Uterus (tissue), 4 donors: ENCODE measurements around the gene WDFY1. TPM values are rescaled to one million over a fixed set of nuclear protein-coding genes. Genes with fewer than 3 reads are reported as not detected.
"Not testable (repeated sequence)": the region's sequence is repeated elsewhere in the genome, so short reads cannot be mapped to it uniquely, and the experiment has no call there.

Source experiments
- DNase-seq, 2 donors: peaks; one replicate each; pipeline ENCODE4 v3.0.0-alpha.2; 2019 to 2020
- H3K27ac ChIP-seq, 2 donors: fragments of 200-600 bp; sonication (generic); 1 replicate in 1 of 2; 2 replicates in 1 of 2; pipeline ENCODE4 v1.5.1; 2016 to 2018
- H3K27me3 ChIP-seq, 2 donors: fragments of 200-600 bp; sonication (generic); one replicate each; pipeline ENCODE4 v1.5.1; 2018 to 2019; ENCODE audit warnings: control low read depth in 1 of 2
- H3K36me3 ChIP-seq, 2 donors: fragments of 200-600 bp; sonication (generic); one replicate each; pipeline ENCODE4 v1.5.1; 2019; ENCODE audit warnings: control low read depth in 1 of 2
- H3K4me1 ChIP-seq, 2 donors: fragments of 200-600 bp; sonication (generic); one replicate each; pipeline ENCODE4 v1.5.1; 2018 to 2019; ENCODE audit warnings: control low read depth in 1 of 2
- H3K4me3 ChIP-seq, 2 donors: fragments of 200-600 bp; sonication (generic); 1 replicate in 1 of 2; 2 replicates in 1 of 2; pipeline ENCODE4 v1.5.1; 2018 to 2019; ENCODE audit warnings: mild to moderate bottlenecking in 1 of 2
- H3K9me3 ChIP-seq, 2 donors: fragments of 200-600 bp; sonication (generic); one replicate each; pipeline ENCODE4 v1.5.1; 2019; ENCODE audit warnings: control low read depth in 1 of 2
- CTCF ChIP-seq, 4 experiments: fragments of 200-600 bp in 2 of 4; fragments of 450-650 bp in 2 of 4; sonication (generic) in 2 of 4; IDR thresholded peaks; one replicate each; pipeline ENCODE4 v1.5.1; 2016 to 2019; ENCODE audit warnings: antibody characterized with exemption in 4 of 4, mild to moderate bottlenecking in 2 of 4, moderate library complexity in 1 of 4
- POLR2A ChIP-seq, 2 donors: fragments of 450-650 bp; IDR thresholded peaks; one replicate each; pipeline ENCODE4 v1.6.1; 2016; ENCODE audit warnings: antibody characterized with exemption in 2 of 2, mild to moderate bottlenecking in 1 of 2, moderate library complexity in 1 of 2
- intact Hi-C: fragments of 100-400 bp; cut with DNase I; formaldehyde crosslinking; loops from one replicate; pipeline ENCODE4 v1.15.1; 2023; ENCODE audit warnings: low total_unique reads
- total RNA-seq, 4 donors: library from RNA; depleted of rRNA in 3 of 4; stranded (reverse); fragments of >200 nt in 3 of 4; gene quantifications; one replicate each; pipeline versions ENCODE4 v1.1.0 to v1.2.4, GENCODE V29; 2014 to 2023
- donor health status: DM: yes; HTN: yes; CAD: no.

The WDFY1 gene
- total RNA-seq, 4 donors from 2014 or later: 17.2 to 112 (median 39.1) TPM

DNA sequence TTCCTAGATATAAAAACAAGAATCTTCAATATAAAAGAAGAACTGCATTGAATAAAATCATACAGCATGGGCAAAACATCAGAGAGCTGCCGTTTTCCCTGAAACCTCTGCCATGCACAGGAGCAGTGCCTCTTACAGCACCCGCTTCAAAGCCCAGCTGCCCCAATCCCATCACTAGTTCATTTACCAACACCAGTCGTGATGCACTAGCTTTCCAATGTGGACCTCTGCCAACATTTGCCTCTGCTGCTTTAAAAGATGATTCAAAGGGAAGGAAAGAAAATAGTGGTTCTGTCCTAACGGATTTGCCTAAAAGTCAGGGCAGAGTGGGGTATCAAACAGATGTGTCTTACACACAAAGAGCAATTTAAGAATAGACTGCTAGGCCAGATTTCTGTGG is 64.3 kb downstream of the WDFY1 start:
- no peaks in the 10 kb centered on the region for H3K27me3 ChIP-seq
- intact Hi-C loops: no loop called here
- no peaks in the 10 kb centered on the region for H3K9me3 ChIP-seq
- no peak overlapping the region for H3K27ac ChIP-seq
- no peaks in the 10 kb centered on the region for H3K4me1 ChIP-seq
- no peak for TF ChIP-seq POLR2A (IDR thresholded peaks at IDR 0.05)
- no peak for TF ChIP-seq CTCF (IDR thresholded peaks at IDR 0.05)
- no peaks in the 10 kb centered on the region for H3K36me3 ChIP-seq
- DNase-seq: no peak
- H3K4me3 ChIP-seq: no peak overlapping the region

DNA sequence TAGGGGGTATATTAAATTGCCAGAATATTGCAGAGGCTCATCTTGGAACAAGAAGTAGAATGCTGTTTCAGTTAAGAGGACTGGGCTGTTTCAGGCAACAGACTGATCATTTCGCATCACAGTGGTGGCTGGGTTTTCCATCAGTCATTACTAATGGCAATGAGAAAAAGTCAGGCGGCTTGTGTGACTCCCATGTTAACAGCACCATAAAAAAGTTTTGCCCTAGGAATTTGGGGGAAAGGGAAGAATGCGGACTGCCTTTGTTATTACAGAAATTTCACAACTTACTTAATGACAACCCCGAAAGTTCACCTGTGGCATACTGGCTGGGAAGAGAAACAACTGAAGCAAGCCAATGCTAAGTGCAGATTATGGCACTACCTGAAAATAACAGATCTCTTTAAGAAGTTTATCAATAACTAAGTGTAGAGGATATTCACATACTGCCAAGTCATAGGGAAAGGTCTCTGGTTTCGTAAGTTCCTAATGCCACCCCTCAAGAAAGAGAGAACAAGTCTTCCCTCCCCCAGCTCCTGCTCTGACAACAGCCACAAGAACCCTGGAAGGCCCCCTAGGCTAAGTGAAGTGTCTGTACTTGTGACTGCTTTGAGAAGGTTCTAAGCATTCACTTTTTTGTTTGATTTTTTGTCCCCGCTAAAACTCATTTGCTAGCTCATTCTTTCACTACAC is 67.3 kb downstream of the WDFY1 start:
- DNase-seq: no peak
- no peak overlapping the region for H3K4me3 ChIP-seq
- TF ChIP-seq POLR2A (IDR thresholded peaks at IDR 0.05): no peak
- no peak for TF ChIP-seq CTCF (IDR thresholded peaks at IDR 0.05)
- no peaks in the 10 kb centered on the region for H3K4me1 ChIP-seq
- no peaks in the 10 kb centered on the region for H3K27me3 ChIP-seq
- H3K27ac ChIP-seq: no peak overlapping the region
- H3K9me3 ChIP-seq: no peaks in the 10 kb centered on the region
- intact Hi-C loops: no loop called here
- H3K36me3 ChIP-seq: no peaks in the 10 kb centered on the region

GRCh38 chr2:223873672-223874071 is 71.5 kb downstream of the WDFY1 start:
- no peak for TF ChIP-seq POLR2A (IDR thresholded peaks at IDR 0.05)
- TF ChIP-seq CTCF (IDR thresholded peaks at IDR 0.05): no peak
- H3K4me1 ChIP-seq: no peaks in the 10 kb centered on the region
- no peaks in the 10 kb centered on the region for H3K9me3 ChIP-seq
- no peaks in the 10 kb centered on the region for H3K27me3 ChIP-seq
- DNase-seq: no peak
- H3K4me3 ChIP-seq: no peak overlapping the region
- no peak overlapping the region for H3K27ac ChIP-seq
- intact Hi-C loops: no loop called here
- H3K36me3 ChIP-seq: no peaks in the 10 kb centered on the region

GRCh38 chr2:223872772-223873171 is 72.4 kb downstream of the WDFY1 start:
- H3K4me3 ChIP-seq, H3K27ac ChIP-seq, H3K4me1 ChIP-seq, DNase-seq, intact Hi-C loops, H3K27me3 ChIP-seq, H3K36me3 ChIP-seq, H3K9me3 ChIP-seq: not testable (repeated sequence)

DNA sequence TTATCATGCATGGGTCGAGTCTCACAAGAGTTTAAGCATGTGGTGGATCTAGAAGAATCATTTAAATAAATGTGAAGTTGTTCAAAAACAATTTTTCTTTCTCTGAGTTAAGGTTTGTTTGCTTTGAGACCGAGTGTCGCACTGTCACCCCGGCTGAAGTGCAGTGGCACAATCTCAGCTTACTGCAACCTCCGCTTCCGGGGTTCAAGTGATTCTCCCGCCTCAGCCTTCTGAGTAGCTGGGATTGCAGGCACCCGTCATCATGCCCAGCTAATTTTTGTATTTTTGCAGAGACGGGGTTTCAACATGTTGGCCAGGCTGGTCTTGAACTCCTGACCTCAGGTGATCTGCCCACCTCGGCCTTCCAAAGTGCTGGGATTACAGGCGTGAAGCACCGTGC is 73.5 kb downstream of the WDFY1 start:
- DNase-seq, H3K9me3 ChIP-seq, H3K27me3 ChIP-seq, H3K36me3 ChIP-seq, H3K4me3 ChIP-seq, H3K4me1 ChIP-seq, H3K27ac ChIP-seq, intact Hi-C loops: not testable (repeated sequence)

DNA sequence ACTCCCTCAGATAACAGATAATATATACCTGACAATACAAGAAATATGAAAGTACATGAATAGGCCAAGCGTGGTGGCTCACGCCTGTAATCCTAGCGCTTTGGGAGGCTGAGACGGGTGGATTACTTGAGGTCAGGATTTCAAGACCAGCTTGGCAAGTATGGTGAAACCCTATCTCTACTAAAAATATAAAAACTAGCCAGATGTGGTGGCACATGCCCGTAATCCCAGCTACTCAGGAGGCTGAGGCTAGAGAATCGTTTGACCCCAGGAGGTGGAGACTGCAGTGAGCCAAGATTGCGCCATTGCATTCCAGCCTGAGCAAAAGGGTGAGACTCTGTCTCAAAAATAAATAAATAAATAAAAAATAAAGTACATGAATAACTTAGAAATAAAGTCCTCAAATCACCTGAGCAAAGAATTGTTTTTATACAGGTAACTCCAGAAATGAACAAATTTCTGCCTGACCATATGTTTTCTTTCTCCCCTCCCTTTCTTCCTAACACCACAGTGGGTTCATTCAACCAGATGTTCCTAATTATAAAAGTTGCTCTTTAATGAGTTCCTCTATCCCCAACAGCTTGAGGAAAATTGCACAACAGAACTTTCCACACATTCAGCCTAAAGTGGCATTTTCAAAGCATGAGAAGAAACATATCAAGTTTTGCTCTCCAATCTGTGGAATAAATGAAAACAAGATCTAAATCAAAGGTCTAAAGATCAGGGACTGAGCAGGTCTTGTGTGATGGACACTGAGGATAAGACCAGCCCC is 74.1 kb downstream of the WDFY1 start:
- Histone ChIP-seq H3K4me3 (no peak overlapping the region), H3K36me3 (no peaks in the 10 kb centered on the region), H3K9me3 (no peaks in the 10 kb centered on the region), H3K27ac (no peak overlapping the region), H3K27me3 (no peaks in the 10 kb centered on the region), H3K4me1 (no peaks in the 10 kb centered on the region)
- intact Hi-C loops: no loop called here
- TF ChIP-seq POLR2A (IDR thresholded peaks at IDR 0.05): no peak
- no peak for TF ChIP-seq CTCF (IDR thresholded peaks at IDR 0.05)
- no peak for DNase-seq
